Tongue (tissue), 2 donors: ENCODE results near the gene MSH3. TPM values are rescaled to one million over a fixed set of nuclear protein-coding genes. Genes with fewer than 3 reads are reported as not detected.

Experiments
- DNase-seq: peaks from one replicate; pipeline ENCODE4 v3.0.0-alpha.2; 2015
- total RNA-seq: library from RNA; depleted of rRNA; stranded (reverse); fragments of >200 nt; gene quantifications from one replicate; pipeline ENCODE4 v1.2.3, GENCODE V29; 2014

The MSH3 gene
- total RNA-seq, result 22.2 TPM

DNA sequence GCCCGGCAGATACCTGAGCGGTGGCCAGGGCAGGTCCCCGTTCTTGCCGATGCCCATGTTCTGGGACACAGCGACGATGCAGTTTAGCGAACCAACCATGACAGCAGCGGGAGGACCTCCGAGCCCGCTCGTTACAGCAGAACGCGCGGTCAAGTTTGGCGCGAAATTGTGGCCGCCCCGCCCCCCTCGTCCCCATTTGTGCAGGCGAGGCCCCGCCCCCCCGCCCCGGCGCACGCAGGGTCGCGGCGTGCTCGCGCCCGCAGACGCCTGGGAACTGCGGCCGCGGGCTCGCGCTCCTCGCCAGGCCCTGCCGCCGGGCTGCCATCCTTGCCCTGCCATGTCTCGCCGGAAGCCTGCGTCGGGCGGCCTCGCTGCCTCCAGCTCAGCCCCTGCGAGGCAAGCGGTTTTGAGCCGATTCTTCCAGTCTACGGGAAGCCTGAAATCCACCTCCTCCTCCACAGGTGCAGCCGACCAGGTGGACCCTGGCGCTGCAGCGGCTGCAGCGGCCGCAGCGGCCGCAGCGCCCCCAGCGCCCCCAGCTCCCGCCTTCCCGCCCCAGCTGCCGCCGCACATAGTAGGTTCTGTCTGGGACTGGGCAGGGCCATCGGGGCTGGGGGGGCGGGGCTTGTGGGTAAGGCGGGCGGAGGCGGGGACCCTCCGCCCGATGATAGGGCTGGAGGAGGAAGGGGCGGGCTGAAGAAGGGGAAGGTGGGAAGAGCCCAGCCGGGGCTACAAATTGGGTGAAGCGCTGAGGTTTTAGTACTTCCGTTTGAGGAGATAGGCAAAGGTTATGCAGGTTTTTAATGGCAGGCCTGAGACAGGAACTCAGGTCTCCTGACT, at the start of gene MSH3, which contains the start of gene DHFR:
Gene MSH3 (plus strand): TSS at position 262 of the 840 bp plus-strand sequence. CDS start 76 bp downstream, at position 338.
Gene DHFR (minus strand): TSS at position 593 of the 840 bp plus-strand sequence. CDS start 494 bp downstream, at position 99.
- DNase-seq, result peak; percentile 94

- no peak for DNase-seq
These were observed 47.1 kb upstream of the MSH3 start for GRCh38 chr5:80607343-80607742.

DNA sequence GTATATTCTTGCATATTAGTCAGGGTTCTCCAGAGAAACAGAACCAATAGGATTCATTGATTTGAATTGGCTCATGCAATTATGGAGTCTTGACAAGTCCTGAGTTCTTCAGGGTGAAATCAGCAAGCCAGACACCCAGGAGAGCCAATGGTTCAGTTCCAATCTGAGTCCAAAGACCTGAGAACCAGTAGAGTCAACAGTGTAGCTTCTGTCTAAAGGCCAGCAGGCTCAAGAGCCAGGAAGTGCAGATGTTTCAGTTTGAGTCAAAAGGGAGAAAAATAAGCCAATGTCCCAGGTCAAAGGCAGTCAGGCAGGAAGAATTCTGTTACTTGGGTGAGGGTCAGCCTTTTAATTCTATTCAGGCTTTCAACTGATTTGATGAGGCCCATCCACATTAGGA, 46.6 kb upstream of the MSH3 start:
- DNase-seq, result no peak

DNA sequence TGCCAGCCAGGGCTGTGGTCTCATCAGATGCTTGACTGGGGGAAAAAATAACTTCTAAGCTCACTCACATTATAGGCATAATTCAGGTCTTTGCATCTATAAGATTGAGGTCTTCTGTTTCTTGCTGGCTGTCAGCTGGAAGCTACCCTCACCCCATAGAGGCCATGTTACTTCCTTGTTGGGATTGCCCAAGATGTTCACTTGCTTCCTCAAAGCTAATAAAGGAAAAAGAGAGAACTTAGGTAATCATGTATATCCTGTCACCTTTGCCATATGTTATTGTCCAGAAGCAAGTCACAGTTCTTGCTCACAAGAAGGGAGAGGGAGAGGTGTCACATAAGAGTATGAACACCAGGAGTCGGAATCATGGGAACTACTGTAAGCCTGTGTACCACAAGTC, 45.7 kb upstream of the MSH3 start:
- DNase-seq, result no peak

DNA sequence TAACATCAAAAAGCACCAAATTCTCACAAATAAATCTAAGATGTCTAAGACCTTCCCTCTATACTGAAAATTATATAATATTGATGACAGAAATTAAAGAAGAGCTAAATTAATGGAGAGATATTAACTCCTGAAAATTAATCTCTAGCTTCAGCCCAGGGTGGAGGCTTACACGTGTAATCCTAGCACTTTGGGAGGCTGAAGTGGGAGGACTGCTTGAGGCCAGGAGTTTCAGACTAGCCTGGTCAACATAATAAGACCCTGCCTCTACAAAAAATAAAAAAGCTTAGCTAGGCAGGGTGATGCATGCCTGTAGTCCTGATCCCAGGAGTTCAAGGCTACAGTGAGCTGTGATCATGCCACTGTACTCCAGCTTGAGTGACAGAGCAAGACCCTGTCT, 44.8 kb upstream of the MSH3 start:
- DNase-seq, result no peak

DNA sequence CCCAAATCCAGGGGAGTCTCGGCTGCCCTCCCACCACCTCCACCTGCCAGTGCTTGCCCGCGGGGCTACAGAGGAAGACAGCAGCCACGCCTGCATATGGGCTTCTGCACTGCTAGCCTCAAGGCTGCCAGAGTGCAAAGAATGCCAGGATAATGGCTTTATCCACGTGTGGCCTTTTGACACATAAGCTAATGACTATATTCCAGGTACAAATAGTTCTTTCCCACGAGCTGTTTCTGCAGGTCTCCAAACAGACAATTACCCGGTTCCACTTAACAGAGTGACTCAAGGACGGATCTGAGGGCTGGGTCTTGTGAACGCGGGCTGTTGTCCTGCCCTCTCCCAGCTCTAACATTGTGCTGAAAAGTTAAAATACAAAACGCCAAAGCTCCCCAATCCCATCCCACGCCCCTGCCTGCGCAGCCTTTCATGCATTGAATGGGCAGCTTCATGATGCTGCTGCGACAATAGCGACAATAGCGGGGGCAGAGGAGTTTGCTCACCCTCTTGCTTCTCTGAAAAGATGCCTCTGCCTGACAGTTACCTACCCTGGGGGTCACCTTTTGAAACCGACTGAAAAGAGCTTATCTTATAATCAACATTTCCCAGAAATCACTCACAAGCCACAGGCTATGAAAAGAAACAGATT, 39.1 kb upstream of the MSH3 start:
- no peak for DNase-seq

GRCh38 chr5:80618438-80618837, 36.0 kb upstream of the MSH3 start:
- no peak for DNase-seq

DNA sequence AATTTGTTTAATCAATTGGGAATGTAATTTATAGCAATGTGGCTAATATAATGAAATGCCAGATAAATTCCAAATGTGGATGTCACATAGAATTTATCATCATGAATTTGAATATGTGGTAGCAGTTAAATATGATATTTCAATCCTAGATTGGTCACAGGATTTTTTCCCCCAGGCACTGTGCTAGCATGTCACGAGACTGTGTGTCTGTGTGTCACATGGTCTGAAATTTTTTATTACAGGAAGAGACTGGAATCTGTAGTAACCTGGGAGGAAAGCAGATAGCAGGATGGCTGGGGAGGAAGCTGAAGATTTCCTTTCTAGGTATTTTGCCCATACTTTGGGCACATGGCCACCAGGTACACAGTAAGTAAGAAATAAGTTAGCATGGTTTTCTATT, 35.4 kb upstream of the MSH3 start:
- DNase-seq, result no peak

GRCh38 chr5:80620211-80620610, 34.2 kb upstream of the MSH3 start:
- DNase-seq, result no peak

DNA sequence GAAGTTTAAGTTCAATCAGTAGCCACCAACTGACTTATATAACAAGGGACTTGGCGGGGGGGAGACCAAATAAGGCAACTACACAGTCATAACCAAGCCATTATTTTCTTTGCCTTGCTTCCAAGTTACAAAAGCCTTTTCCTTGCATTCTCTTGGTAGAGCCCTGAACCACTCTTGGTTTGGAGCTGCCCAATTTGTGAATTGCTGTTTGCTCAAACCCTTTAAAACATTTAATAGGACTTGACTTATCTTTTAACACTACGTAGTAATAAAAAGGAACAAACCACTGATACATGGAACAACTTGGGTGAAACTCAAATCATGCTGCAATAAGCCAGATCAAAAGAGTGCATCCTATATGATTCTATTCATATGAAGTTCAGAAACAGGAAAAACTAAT, 31.7 kb upstream of the MSH3 start:
- DNase-seq, result no peak

GRCh38 chr5:80623999-80624398, 30.5 kb upstream of the MSH3 start:
- peak; percentile 11 for DNase-seq

DNA sequence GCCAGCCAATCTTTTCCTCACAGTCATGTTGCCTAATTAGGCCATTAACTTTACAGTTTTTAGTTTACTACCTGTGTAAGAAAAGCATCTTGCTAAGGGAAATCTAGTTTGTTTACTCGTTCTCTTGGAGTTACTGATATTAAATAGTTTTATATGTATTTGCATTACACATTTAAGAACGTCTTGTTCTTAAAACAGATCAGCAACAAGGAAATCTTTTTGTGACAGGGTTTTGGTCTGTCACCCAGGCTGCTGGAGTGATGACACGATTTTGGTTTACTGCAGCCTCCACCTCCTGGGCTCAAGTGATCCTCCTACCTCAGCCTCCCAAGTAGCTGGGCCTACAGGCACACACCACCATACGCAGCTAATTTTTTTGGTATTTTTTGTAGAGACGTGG, 29.2 kb upstream of the MSH3 start:
- no peak for DNase-seq

DNA sequence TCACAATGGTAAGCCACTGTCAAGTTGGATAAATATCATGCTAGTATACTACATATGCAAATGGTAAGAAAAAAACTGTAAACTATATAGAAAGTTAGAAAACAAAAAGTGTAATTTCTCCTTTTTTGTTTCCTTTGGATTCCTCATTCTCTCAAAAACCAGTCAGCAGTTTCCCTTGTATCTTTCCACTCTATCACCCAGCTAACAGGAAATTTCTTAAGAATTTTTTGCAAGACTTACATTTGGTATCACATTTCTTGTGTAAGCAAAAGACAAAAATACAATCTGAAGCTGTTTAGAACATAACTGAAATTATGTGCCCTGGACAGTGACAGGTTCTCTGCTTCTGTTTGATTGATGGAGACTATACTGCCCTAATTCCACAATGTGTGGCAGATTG, 25.2 kb upstream of the MSH3 start:
- no peak for DNase-seq

DNA sequence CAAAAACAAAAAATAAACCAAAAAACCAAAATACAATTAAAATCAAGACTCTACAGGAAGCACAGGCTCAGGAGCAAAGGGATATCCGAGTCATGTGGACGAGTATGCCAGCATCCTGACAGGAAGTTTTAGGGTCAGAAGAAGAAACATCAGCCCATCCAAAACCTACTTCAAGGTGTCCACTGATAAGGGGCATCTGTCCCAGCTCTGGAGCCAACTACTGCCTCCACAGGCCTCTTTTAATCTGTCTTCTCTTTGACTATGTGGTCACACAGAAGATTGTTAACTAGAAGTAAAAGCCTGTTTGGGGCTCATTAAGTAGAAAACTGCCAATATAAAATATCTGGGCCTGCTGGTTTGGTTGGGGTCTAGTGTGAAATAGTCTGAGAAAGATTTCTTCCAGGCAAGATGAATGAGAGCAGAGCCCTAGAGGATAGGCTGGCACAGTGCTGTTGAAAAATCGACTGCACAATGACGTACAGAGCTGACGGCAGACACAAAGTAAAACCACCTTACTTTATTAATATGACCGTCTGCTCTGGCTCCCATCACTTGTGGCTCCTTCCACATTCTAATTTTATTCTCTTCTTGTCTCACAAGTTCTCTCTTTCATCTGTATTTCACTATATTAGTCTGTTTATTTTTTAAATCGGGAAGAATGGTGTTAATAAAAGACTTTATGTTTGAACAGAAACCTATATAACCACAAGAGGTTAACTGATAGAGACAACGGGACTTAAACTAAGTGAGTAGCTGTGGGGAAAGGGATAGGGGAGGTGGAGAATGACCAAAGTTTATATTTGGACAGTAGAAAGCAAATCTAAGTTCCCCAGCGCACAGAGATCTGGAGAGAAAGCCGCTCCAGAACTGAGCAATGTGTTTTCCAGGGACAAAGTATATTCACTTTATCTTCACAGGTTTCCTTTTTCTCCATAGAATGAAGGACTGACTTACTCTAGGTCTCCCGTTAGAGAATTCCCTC, 22.9 kb upstream of the MSH3 start:
- no peak for DNase-seq

DNA sequence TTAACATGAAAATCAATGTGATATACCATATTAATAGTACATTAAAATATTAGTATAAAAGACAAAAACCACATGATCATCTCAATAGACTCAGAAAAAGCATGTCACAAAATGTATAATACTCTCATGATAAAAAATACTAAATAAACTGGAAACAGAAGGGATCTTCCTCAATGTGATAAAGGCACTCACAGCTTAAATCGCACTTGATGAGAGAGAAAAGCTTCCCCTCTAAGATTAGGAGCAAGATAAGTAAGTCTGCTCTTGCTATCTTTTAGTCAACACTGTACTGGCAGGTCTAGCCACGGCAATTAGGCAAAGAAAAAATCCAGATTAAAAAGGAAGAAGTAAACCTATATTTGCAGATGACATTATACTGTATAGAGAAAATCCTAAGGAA, 21.8 kb upstream of the MSH3 start:
- DNase-seq, result no peak

GRCh38 chr5:80634193-80634592, 20.3 kb upstream of the MSH3 start:
- no peak for DNase-seq

DNA sequence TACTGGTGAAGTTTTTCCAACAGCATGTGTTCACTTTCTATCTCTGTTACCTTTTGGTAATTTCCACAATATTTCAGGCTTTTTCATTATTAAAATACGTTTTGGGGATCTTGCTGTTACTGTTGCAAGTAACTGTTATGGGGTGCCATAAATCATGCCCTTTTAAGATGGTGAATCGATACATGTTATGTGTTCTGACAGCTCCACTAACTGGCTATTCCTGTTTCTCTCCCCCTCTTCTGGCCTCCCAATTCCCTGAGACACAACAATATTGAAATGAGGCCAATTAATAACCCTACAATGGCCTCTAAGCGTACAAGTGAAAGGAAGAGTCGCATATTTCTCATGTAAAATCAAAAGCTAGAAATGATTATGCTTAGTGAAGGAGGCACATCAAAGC, 13.1 kb upstream of the MSH3 start:
- no peak for DNase-seq

DNA sequence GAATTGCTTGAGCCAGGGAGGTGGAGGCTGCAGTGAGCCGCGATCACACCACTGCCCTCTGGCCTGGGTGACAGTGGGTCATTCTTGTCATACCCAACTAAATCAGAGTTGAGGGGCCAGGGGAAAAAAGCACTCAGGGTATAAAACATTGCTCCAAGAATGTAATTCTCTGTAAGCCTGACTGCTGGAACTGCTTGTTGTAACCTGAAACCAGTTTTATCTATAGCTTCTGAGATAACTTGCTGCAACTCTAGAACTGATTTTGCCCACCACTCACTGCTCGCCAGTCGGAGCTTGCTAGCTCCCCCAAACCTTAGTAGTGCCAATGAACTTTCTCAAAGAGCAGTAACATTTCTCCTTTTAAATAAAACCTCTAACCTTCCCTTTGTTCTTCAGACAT, 9.6 kb upstream of the MSH3 start:
- DNase-seq, result no peak

DNA sequence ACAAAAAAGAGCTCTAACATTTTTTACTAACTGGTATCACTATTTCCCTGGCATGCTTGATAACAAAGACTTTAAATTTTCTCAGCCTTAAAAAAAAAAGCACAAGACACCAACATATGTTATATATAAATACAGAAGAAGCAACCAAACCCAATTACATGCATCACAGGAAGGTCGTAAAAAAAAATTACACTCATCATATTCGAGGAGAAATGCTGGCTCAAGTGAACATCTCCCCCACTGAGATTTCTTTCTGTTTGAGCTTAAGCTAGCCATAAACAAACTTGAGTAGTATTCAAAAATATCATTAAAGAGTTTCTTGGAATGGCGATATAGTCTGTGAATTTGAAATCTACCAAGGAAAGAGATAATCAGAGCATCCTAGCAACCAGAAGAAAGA, 7.5 kb upstream of the MSH3 start:
- DNase-seq, result no peak

DNA sequence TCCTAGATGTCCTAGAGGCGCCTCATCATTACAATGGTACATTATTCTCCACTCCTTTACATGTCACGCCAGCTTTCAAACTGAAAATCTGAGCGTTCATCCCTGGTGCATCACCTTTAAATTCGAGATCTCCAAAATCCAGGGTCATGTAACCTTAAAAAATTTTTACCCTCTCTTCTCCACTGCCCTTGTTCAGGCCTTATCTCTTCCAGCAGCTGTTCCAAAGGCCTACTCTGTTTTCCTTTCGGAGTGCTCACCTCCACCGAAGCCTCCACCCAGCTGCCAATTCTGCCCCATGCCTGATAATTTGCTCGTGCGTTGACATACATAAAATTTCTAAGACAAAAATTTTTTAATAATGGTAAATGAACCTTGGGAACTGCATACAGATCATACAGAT, 950 bp upstream of the MSH3 start:
- no peak for DNase-seq

- DNase-seq, result peak; percentile 6
These were observed 430 bp upstream of the MSH3 start for GRCh38 chr5:80654054-80654390.

GRCh38 chr5:80655231-80655774, 851 bp downstream of the MSH3 start:
- DNase-seq, result no peak
